DOHH2 (cell line): ENCODE measurements around the gene VPS45.

Experiments
- H3F3A ChIP-seq: fragments of 200-600 bp; sonication (generic), shearing (Covaris generic); 2 replicates; pipeline ENCODE4 v1.6.0; 2016; ENCODE audit warnings: antibody characterized with exemption, mild to moderate bottlenecking; ENCODE audit not compliant: control insufficient read depth, insufficient read depth
- H3K27ac ChIP-seq: fragments of 200-600 bp; sonication (generic); 2 replicates; pipeline ENCODE4 v1.5.1; 2014; ENCODE audit warnings: low read depth, mild to moderate bottlenecking, low read length, moderate library complexity
- H3K27me3 ChIP-seq: fragments of 200-600 bp; sonication (generic); 2 replicates; pipeline ENCODE4 v1.6.1; 2014; ENCODE audit warnings: mild to moderate bottlenecking, low read length, mixed read lengths; ENCODE audit not compliant: control insufficient read depth
- H3K36me3 ChIP-seq: fragments of 200-600 bp; sonication (generic); 2 replicates; pipeline ENCODE4 v1.6.1; 2014; ENCODE audit warnings: mild to moderate bottlenecking, low read length, moderate library complexity, mixed read lengths; ENCODE audit not compliant: control insufficient read depth
- H3K4me1 ChIP-seq: fragments of 200-600 bp; sonication (generic); 2 replicates; pipeline ENCODE4 v1.6.1; 2014; ENCODE audit warnings: mild to moderate bottlenecking, low read length, mixed read lengths; ENCODE audit not compliant: control insufficient read depth
- H3K4me2 ChIP-seq: fragments of 200-600 bp; sonication (generic); 2 replicates; pipeline ENCODE4 v1.6.0; 2014; ENCODE audit warnings: mild to moderate bottlenecking, low read length, moderate library complexity
- H3K4me3 ChIP-seq: fragments of 200-600 bp; sonication (generic); 2 replicates; pipeline ENCODE4 v1.5.1; 2014; ENCODE audit warnings: mild to moderate bottlenecking, low read length, mixed read lengths
- H3K79me2 ChIP-seq: fragments of 200-600 bp; sonication (generic); 2 replicates; pipeline ENCODE4 v1.6.1; 2014; ENCODE audit warnings: mild to moderate bottlenecking, low read length, mixed read lengths; ENCODE audit not compliant: control insufficient read depth
- H3K9me2 ChIP-seq: fragments of 200-600 bp; sonication (generic); replicated peaks from 2 replicates; pipeline ENCODE4 v1.6.1; 2014; ENCODE audit warnings: mild to moderate bottlenecking, low read length, mixed read lengths; ENCODE audit not compliant: control insufficient read depth
- H3K9me3 ChIP-seq: fragments of 200-600 bp; sonication (generic); 2 replicates; pipeline ENCODE4 v1.6.1; 2014; ENCODE audit warnings: antibody characterized with exemption, low read length, mixed read lengths; ENCODE audit not compliant: control insufficient read depth, insufficient read depth
- H4K20me1 ChIP-seq: fragments of 200-600 bp; sonication (generic); 2 replicates; pipeline ENCODE4 v1.6.0; 2014; ENCODE audit warnings: low read depth, mild to moderate bottlenecking, antibody characterized with exemption, low read length, moderate library complexity; ENCODE audit not compliant: control insufficient read depth, insufficient read depth
- CTCF ChIP-seq: fragments of 200-600 bp; sonication (generic); IDR thresholded peaks from one replicate; pipeline ENCODE4 v1.5.1; 2014; ENCODE audit warnings: antibody characterized with exemption, mild to moderate bottlenecking, low read depth, low read length; ENCODE audit not compliant: poor library complexity, severe bottlenecking
- EZH2phosphoT487 ChIP-seq: fragments of 200-600 bp; sonication (generic); IDR thresholded peaks from 2 replicates; pipeline ENCODE4 v1.6.1; 2017; ENCODE audit warnings: borderline replicate concordance, mild to moderate bottlenecking, antibody characterized with exemption, low read length, moderate library complexity, mixed read lengths

The VPS45 gene

GRCh38 chr1:150126811-150127210, 59.2 kb downstream of the VPS45 start:
- H3K9me2 ChIP-seq: no peaks in the 10 kb centered on the region
- H4K20me1 ChIP-seq: no peaks in the 10 kb centered on the region
- no peak overlapping the region for H3K4me2 ChIP-seq
- no peaks in the 10 kb centered on the region for H3K27me3 ChIP-seq
- no peaks in the 10 kb centered on the region for H3K36me3 ChIP-seq
- no peaks in the 10 kb centered on the region for H3F3A ChIP-seq
- no peaks in the 10 kb centered on the region for H3K79me2 ChIP-seq
- H3K4me3 ChIP-seq: no peak overlapping the region
- H3K27ac ChIP-seq: no peak overlapping the region
- TF ChIP-seq EZH2phosphoT487 (no peak), CTCF (no peak)
- peaks cover 3% of the 10 kb centered on the region for H3K4me1 ChIP-seq
- no peaks in the 10 kb centered on the region for H3K9me3 ChIP-seq

GRCh38 chr1:150127464-150127863, 59.9 kb downstream of the VPS45 start:
- no peak for TF ChIP-seq CTCF
- no peak for TF ChIP-seq EZH2phosphoT487
- Histone ChIP-seq H3K79me2 (no peaks in the 10 kb centered on the region), H4K20me1 (no peaks in the 10 kb centered on the region), H3K36me3 (no peaks in the 10 kb centered on the region), H3K9me3 (no peaks in the 10 kb centered on the region), H3K4me3 (no peak overlapping the region), H3K4me1 (peaks cover 3% of the 10 kb centered on the region), H3F3A (no peaks in the 10 kb centered on the region), H3K9me2 (no peaks in the 10 kb centered on the region), H3K27me3 (no peaks in the 10 kb centered on the region), H3K4me2 (no peak overlapping the region), H3K27ac (no peak overlapping the region)

GRCh38 chr1:150127868-150128267, 60.3 kb downstream of the VPS45 start:
- no peaks in the 10 kb centered on the region for H3K36me3 ChIP-seq
- no peak overlapping the region for H3K27ac ChIP-seq
- no peaks in the 10 kb centered on the region for H3K27me3 ChIP-seq
- TF ChIP-seq EZH2phosphoT487 (no peak), CTCF (no peak)
- no peak overlapping the region for H3K4me2 ChIP-seq
- H3K9me2 ChIP-seq: no peaks in the 10 kb centered on the region
- no peaks in the 10 kb centered on the region for H3F3A ChIP-seq
- H3K4me1 ChIP-seq: peaks cover 3% of the 10 kb centered on the region
- no peaks in the 10 kb centered on the region for H3K79me2 ChIP-seq
- no peak overlapping the region for H3K4me3 ChIP-seq
- H3K9me3 ChIP-seq: no peaks in the 10 kb centered on the region
- no peaks in the 10 kb centered on the region for H4K20me1 ChIP-seq

- no peaks in the 10 kb centered on the region for H3K79me2 ChIP-seq
- H3K36me3 ChIP-seq: no peaks in the 10 kb centered on the region
- H4K20me1 ChIP-seq: no peaks in the 10 kb centered on the region
- no peaks in the 10 kb centered on the region for H3K9me2 ChIP-seq
- no peak overlapping the region for H3K27ac ChIP-seq
- H3K9me3 ChIP-seq: no peaks in the 10 kb centered on the region
- no peak for TF ChIP-seq CTCF
- TF ChIP-seq EZH2phosphoT487: no peak
- no peaks in the 10 kb centered on the region for H3K27me3 ChIP-seq
- H3K4me1 ChIP-seq: peaks cover 1% of the 10 kb centered on the region
- no peak overlapping the region for H3K4me2 ChIP-seq
- no peaks in the 10 kb centered on the region for H3F3A ChIP-seq
- H3K4me3 ChIP-seq: no peak overlapping the region
Measured at GRCh38 chr1:150132372-150132771, 64.8 kb downstream of the VPS45 start.
